GM18951 (cell line): ENCODE data around the gene POM121L2.

Experiments
- POLR2A ChIP-seq: IDR thresholded peaks from 4 replicates; pipeline ENCODE4 v1.6.1; 2011; ENCODE audit warnings: mild to moderate bottlenecking; ENCODE audit not compliant: insufficient read length, insufficient read depth; ENCODE audit errors: extremely low read depth
- in situ Hi-C: fragments of 300-500 bp; cut with MboI; formaldehyde crosslinking; loops from one replicate; pipeline ENCODE4 v1.12.0; 2022; ENCODE audit warnings: low sequenced_read_pairs, mixed read lengths, inconsistent platforms; ENCODE audit not compliant: unreplicated experiment

The POM121L2 gene

GRCh38 chr6:27311806-27312145 is 297 bp downstream of the POM121L2 start:
- in situ Hi-C loops: no loop called here
- TF ChIP-seq POLR2A: no peak

- in situ Hi-C loops: no loop called here
- no peak for TF ChIP-seq POLR2A
Measured at GRCh38 chr6:27303613-27304272, 8.3 kb downstream of the POM121L2 start.

- TF ChIP-seq POLR2A: no peak
- in situ Hi-C loops: no loop called here
Measured at GRCh38 chr6:27297857-27298730, 14.0 kb downstream of the POM121L2 start.

- in situ Hi-C loops: no loop called here
Measured at GRCh38 chr6:27297484-27297856, 14.6 kb downstream of the POM121L2 start.

GRCh38 chr6:27296106-27296783 is 15.8 kb downstream of the POM121L2 start:
- in situ Hi-C loops: no loop called here
- TF ChIP-seq POLR2A: no peak

More at GRCh38 chr6:27297484-27297856, 14.6 kb downstream of the POM121L2 start:
- no peak for TF ChIP-seq POLR2A

- TF ChIP-seq POLR2A: no peak
- in situ Hi-C loops: no loop called here
Measured at GRCh38 chr6:27295301-27296079, 16.6 kb downstream of the POM121L2 start.

GRCh38 chr6:27294409-27294808 is 17.7 kb downstream of the POM121L2 start:
- no peak for TF ChIP-seq POLR2A
- in situ Hi-C loops: no loop called here

GRCh38 chr6:27293436-27294098 is 18.5 kb downstream of the POM121L2 start:
- no peak for TF ChIP-seq POLR2A
- in situ Hi-C loops: no loop called here

GRCh38 chr6:27290850-27291208 is 21.2 kb downstream of the POM121L2 start:
- in situ Hi-C loops: no loop called here
- no peak for TF ChIP-seq POLR2A

GRCh38 chr6:27290065-27290849 is 21.8 kb downstream of the POM121L2 start:
- in situ Hi-C loops: no loop called here
- TF ChIP-seq POLR2A: no peak

- no peak for TF ChIP-seq POLR2A
- in situ Hi-C loops: no loop called here
Measured at GRCh38 chr6:27288136-27289044, 23.7 kb downstream of the POM121L2 start.
